Nephron progenitor cell (in vitro differentiated cells): Measurements from ENCODE around the gene STIM1.

Experiments used
- DNase-seq: peaks from one replicate; pipeline ENCODE4 v3.0.0; 2021
- H3K27ac Mint-ChIP-seq: 2 replicates; pipeline ENCODE4 v1.8.0; 2021; ENCODE audit warnings: mild to moderate bottlenecking, moderate library complexity, mixed read lengths
- H3K27me3 Mint-ChIP-seq: 2 replicates; pipeline ENCODE4 v1.8.0; 2021; ENCODE audit warnings: mild to moderate bottlenecking, low read depth, mixed read lengths; ENCODE audit not compliant: poor library complexity
- H3K36me3 Mint-ChIP-seq: 2 replicates; pipeline ENCODE4 v1.8.0; 2021; ENCODE audit warnings: low read depth, mixed read lengths
- H3K4me1 Mint-ChIP-seq: 2 replicates; pipeline ENCODE4 v1.8.0; 2021; ENCODE audit warnings: mixed read lengths
- H3K4me3 Mint-ChIP-seq: 2 replicates; pipeline ENCODE4 v1.8.0; 2021; ENCODE audit warnings: mild to moderate bottlenecking, moderate library complexity, mixed read lengths
- H3K9me3 Mint-ChIP-seq: 2 replicates; pipeline ENCODE4 v1.8.0; 2021; ENCODE audit warnings: mild to moderate bottlenecking, moderate library complexity, mixed read lengths
- TF ChIP-seq, protein P1 (sequence below): fragments of 200-600 bp; sonication (generic); IDR thresholded peaks from 2 replicates; pipeline ENCODE4 v1.5.0; 2021; ENCODE audit warnings: antibody characterized with exemption

The STIM1 gene

DNA sequence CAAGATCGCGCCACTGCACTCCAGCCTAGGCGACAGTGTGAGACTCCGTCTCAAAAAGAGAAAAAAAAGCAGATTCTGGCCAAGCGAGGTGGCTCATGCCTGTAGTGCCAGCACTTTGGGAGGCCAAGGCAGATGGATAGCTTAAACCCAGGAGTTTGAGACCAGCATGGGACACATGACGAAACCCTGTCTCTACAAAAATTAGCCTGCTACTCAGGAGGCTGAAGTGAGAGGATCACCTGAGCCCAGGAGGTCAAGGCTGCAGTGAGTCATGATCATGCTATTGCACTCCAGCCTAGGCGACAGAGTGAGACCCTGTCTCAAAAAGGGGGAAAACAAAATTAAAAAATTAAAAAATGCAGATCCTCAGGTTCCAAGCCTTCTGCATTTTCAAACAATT, 33.2 kb upstream of the STIM1 start:
- TF ChIP-seq, protein P1, sequence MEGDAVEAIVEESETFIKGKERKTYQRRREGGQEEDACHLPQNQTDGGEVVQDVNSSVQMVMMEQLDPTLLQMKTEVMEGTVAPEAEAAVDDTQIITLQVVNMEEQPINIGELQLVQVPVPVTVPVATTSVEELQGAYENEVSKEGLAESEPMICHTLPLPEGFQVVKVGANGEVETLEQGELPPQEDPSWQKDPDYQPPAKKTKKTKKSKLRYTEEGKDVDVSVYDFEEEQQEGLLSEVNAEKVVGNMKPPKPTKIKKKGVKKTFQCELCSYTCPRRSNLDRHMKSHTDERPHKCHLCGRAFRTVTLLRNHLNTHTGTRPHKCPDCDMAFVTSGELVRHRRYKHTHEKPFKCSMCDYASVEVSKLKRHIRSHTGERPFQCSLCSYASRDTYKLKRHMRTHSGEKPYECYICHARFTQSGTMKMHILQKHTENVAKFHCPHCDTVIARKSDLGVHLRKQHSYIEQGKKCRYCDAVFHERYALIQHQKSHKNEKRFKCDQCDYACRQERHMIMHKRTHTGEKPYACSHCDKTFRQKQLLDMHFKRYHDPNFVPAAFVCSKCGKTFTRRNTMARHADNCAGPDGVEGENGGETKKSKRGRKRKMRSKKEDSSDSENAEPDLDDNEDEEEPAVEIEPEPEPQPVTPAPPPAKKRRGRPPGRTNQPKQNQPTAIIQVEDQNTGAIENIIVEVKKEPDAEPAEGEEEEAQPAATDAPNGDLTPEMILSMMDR: no peak
- H3K27ac Mint-ChIP-seq: no peak overlapping the region
- no peak for DNase-seq
- no peak overlapping the region for H3K4me3 Mint-ChIP-seq
- peaks cover 40% of the 10 kb centered on the region for H3K36me3 Mint-ChIP-seq
- peaks cover 41% of the 10 kb centered on the region for H3K4me1 Mint-ChIP-seq
- H3K9me3 Mint-ChIP-seq: no peaks in the 10 kb centered on the region
- peaks cover 2% of the 10 kb centered on the region for H3K27me3 Mint-ChIP-seq

DNA sequence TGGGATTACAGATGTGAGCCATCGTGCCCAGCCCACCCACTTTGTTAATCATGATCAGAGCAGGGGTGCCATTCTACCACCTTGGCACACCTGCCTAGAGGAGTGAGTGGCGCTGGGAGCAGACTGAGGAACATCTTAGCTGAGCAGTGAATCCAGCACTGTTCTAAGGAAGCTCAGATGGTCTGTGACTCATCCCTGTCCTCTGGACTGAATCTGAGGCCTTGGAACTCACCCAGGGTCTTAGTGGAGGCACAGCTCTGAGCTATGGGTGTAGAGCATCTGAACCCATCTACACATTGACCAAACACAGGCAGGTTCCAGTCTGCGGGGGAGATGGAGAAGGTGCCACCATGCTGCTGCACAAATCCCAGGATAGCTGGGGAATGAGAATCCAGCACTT, 32.2 kb upstream of the STIM1 start:
- Mint-ChIP-seq H3K4me1 (peaks cover 37% of the 10 kb centered on the region), H3K4me3 (no peak overlapping the region), H3K27ac (no peak overlapping the region), H3K9me3 (no peaks in the 10 kb centered on the region), H3K27me3 (peaks cover 2% of the 10 kb centered on the region), H3K36me3 (peaks cover 49% of the 10 kb centered on the region)
- TF ChIP-seq, protein P1: no peak
- no peak for DNase-seq

DNA sequence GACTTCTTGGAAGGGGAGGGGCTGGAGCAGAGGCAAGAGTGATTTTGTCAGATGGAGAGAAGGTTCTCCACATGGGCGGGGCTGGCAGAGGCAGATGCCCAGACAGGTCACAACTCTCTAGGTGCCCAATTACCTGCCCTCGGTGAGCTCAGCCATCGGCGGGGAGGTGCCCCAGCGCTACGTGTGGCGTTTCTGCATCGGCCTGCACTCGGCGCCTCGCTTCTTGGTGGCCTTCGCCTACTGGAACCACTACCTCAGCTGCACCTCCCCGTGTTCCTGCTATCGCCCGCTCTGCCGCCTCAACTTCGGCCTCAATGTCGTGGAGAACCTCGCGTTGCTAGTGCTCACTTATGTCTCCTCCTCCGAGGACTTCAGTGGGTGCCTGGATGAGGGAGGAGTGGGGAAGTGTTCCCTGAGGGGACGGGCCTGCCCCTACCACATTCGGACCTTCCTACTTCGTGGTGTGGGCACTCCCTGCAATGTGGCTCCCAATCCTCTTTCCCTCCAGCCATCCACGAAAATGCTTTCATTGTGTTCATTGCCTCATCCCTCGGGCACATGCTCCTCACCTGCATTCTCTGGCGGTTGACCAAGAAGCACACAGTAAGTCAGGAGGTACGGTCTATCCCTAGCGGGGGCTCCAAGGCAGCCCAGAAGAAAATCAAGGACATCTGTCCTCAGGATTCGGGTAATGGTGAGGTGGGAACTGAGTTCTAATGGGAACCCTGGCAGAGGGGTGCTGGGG, 31.5 kb upstream of the STIM1 start:
- peaks cover 50% of the 10 kb centered on the region for H3K36me3 Mint-ChIP-seq
- no peaks in the 10 kb centered on the region for H3K9me3 Mint-ChIP-seq
- TF ChIP-seq, protein P1: no peak
- H3K27ac Mint-ChIP-seq: peak overlapping the region; percentile 77
- peaks cover 37% of the 10 kb centered on the region for H3K4me1 Mint-ChIP-seq
- no peak for DNase-seq
- H3K27me3 Mint-ChIP-seq: peaks cover 2% of the 10 kb centered on the region
- H3K4me3 Mint-ChIP-seq: no peak overlapping the region

DNA sequence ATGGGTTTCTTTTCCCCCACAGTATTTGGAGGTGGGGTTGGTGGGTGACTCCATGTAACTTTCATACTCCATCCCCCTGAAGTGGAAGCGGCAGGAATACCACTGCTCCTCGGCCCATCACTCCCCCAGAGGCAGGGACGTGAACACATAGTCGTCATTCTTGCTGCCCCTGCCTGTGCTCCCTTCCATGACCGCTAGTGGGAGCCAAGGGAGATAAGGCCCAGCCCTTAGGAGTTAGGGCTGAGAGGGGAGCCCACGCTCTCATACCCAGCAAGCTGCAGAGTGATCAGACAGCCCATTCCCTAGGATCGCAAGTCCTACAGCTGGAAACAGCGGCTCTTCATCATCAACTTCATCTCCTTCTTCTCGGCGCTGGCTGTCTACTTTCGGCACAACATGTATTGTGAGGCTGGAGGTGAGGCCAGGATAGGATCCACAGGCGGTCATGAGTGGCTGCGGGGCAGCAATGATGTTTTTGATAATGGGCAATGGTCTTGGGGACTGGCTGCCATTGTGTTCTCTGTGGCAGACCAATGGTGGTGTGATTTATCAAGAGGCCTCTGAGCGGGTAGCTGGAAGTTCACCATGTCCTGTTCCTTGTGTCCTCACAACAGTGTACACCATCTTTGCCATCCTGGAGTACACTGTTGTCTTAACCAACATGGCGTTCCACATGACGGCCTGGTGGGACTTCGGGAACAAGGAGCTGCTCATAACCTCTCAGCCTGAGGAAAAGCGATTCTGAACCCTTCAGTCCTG, 30.6 kb upstream of the STIM1 start:
- peak; percentile 52 for DNase-seq
- no peaks in the 10 kb centered on the region for H3K27me3 Mint-ChIP-seq

DNA sequence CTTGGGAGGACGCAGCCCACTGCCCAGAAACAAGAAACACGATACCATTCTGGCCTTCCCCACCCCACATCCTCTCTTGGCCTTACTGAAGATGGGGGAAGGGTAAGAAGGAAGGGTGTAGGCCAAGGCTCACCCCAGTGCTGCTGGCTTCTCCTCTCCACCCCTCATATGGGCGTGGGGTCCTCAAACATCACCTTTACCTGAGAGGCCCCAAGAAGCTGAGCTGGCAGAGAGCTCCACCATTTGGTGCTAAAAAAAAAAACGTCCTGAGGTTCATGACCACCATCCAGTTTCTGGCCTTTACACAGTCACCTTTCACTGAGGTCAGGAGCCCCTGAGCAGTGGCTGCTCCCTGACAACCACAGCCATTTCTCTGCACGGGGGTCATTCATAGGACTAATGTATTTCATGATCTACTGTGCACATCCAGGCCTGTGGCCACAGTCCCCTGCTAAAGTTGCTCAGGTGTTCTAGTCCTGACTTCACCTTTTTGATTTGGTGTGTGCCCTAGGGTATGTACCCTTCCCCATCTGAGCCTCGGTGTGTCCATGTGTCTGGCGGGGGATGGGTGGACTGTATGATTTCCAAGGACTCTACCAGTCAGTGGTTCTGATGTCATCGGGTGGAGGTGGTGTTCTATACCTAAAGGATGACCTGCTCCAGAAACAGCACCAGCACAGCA, 29.9 kb upstream of the STIM1 start:
- Mint-ChIP-seq H3K4me3 (peak overlapping the region; percentile 34), H3K27me3 (no peaks in the 10 kb centered on the region), H3K27ac (peak overlapping the region; percentile 95), H3K4me1 (peaks cover 37% of the 10 kb centered on the region), H3K36me3 (peaks cover 60% of the 10 kb centered on the region), H3K9me3 (no peaks in the 10 kb centered on the region)
- no peak for DNase-seq
- TF ChIP-seq, protein P1: no peak

More for the DNA sequence above, 30.6 kb upstream of the STIM1 start:
- Mint-ChIP-seq H3K36me3 (peaks cover 56% of the 10 kb centered on the region), H3K4me1 (peaks cover 37% of the 10 kb centered on the region), H3K27ac (peak overlapping the region; percentile 95), H3K4me3 (no peak overlapping the region), H3K9me3 (no peaks in the 10 kb centered on the region)
- TF ChIP-seq, protein P1: peak; percentile 45
